Measurements from ENCODE around the gene NDST4. TPM values are rescaled to one million over a fixed set of nuclear protein-coding genes. Genes with fewer than 3 reads are reported as not detected.

The NDST4 gene
- total and polyA plus RNA-seq, 7 experiments from 2014 or later, result not detected

DNA sequence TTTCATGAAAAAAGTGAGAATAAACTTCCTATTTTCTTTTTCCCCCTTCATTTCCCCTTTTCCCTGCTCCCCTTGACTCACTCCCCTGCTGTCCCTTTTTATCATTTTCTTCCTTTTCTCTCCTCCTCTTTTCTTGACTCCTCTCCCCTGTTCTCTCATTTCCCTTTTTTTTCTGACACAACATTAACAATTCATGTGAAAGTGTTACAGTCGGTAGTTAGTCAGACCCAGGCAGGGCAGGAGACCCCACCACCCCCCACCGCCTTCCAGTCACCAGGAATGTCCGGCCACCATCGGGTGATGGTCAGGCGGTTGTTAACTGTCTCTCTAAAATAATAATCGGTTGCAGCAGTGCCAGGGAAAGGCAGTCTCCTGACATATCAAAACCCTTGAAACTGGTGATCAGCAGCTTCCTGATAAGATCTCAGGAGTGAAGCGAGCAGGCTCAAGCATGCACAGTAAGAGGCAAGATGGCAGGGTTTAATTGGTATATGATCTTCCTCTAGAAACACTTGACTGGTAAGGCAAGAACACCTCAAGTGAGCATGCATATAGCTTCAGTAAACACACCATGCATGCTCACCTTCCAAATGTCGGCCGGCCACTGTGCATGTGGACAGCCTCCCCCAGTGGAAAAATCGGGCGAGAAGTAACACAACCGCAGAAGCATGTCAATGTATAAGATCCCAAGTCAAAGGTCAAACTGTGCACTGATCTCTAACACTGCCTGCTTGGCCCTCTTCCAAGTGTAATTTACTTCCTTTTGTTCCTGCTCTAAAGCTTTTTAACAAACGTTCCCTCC lies 191.4 kb downstream of the NDST4 start:
- POLR2A ChIA-PET, result no interaction called here
- H3K9me3 Mint-ChIP-seq, result peaks cover 0 to 16% (median 0%) of the 10 kb centered on the region in 11 donors
- Histone ChIP-seq H3K4me3 (ENCODE audit: low read length) (no peak overlapping the region), H3K36me3 (ENCODE audit: control insufficient read depth in 2 of 3, insufficient read depth in 3 of 3, low read length in 3 of 3) (no peaks in the 10 kb centered on the region), H3K27me3 (ENCODE audit: control insufficient read depth in 2 of 2, insufficient read depth in 2 of 2, low read length in 2 of 2) (no peaks in the 10 kb centered on the region), H3K27ac (ENCODE audit: low read depth, low read length) (no peak overlapping the region), H3K9me3 (ENCODE audit: control insufficient read depth in 2 of 3, low read length in 3 of 3) (no peaks in the 10 kb centered on the region), H3K4me1 (ENCODE audit: control insufficient read depth in 2 of 2, insufficient read depth in 2 of 2, low read length in 2 of 2) (no peaks in the 10 kb centered on the region)
- no peaks in the 10 kb centered on the region for H3K27me3 Mint-ChIP-seq
- H3K4me3 Mint-ChIP-seq, result no peak overlapping the region
- CTCF ChIA-PET, result no interaction called here
- no peaks in the 10 kb centered on the region for H3K36me3 Mint-ChIP-seq
- no peaks in the 10 kb centered on the region for H3K4me1 Mint-ChIP-seq
- ATAC-seq (no peak), DNase-seq (no peak)
- no peak overlapping the region for H3K27ac Mint-ChIP-seq
- intact Hi-C loops (cut with micrococcal nuclease), result no loop called here

GRCh38 chr4:114921191-114921590 lies 192.2 kb downstream of the NDST4 start:
- intact Hi-C loops (cut with micrococcal nuclease), result no loop called here
- Mint-ChIP-seq H3K27ac (no peak overlapping the region), H3K4me3 (no peak overlapping the region), H3K27me3 (no peaks in the 10 kb centered on the region), H3K36me3 (no peaks in the 10 kb centered on the region), H3K9me3 (peaks cover 0 to 16% (median 0%) of the 10 kb centered on the region in 11 donors), H3K4me1 (no peaks in the 10 kb centered on the region)
- Histone ChIP-seq H3K4me1 (ENCODE audit: control insufficient read depth in 2 of 2, insufficient read depth in 2 of 2, low read length in 2 of 2) (no peaks in the 10 kb centered on the region), H3K27me3 (ENCODE audit: control insufficient read depth in 2 of 2, insufficient read depth in 2 of 2, low read length in 2 of 2) (no peaks in the 10 kb centered on the region), H3K27ac (ENCODE audit: low read depth, low read length) (no peak overlapping the region), H3K4me3 (ENCODE audit: low read length) (no peak overlapping the region), H3K36me3 (ENCODE audit: control insufficient read depth in 2 of 3, insufficient read depth in 3 of 3, low read length in 3 of 3) (no peaks in the 10 kb centered on the region), H3K9me3 (ENCODE audit: control insufficient read depth in 2 of 3, low read length in 3 of 3) (no peaks in the 10 kb centered on the region)
- CTCF ChIA-PET, result no interaction called here
- no peak for DNase-seq
- ATAC-seq, result no peak
- POLR2A ChIA-PET, result no interaction called here

DNA sequence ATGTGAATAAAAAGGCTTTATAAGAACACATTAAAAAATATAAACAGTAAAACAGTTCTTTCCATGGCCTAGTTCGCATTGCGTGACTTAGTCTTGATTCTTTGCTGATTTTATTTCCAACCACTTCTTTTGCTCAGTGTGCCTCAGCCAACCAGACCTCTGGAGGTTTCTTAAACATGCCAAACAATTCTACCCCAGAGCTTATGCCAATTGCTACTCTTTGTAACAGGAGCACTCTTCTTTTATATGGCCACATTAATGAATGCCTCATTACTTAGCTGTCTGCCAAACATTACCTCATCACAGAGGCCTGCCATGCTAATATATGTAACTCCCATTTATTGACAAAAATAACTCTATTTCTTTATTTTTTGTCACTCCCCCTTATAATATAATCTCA lies 202.3 kb downstream of the NDST4 start:
- Histone ChIP-seq H3K4me1 (ENCODE audit: control insufficient read depth in 2 of 2, insufficient read depth in 2 of 2, low read length in 2 of 2) (no peaks in the 10 kb centered on the region), H3K27ac (ENCODE audit: low read depth, low read length) (no peak overlapping the region), H3K9me3 (ENCODE audit: control insufficient read depth in 2 of 3, low read length in 3 of 3) (no peaks in the 10 kb centered on the region), H3K36me3 (ENCODE audit: control insufficient read depth in 2 of 3, insufficient read depth in 3 of 3, low read length in 3 of 3) (no peaks in the 10 kb centered on the region), H3K4me3 (ENCODE audit: low read length) (no peak overlapping the region), H3K27me3 (ENCODE audit: control insufficient read depth in 2 of 2, insufficient read depth in 2 of 2, low read length in 2 of 2) (no peaks in the 10 kb centered on the region)
- H3K36me3 Mint-ChIP-seq, result no peaks in the 10 kb centered on the region
- no peak overlapping the region for H3K27ac Mint-ChIP-seq
- ATAC-seq (no peak), DNase-seq (no peak)
- no peak overlapping the region for H3K4me3 Mint-ChIP-seq
- no peaks in the 10 kb centered on the region for H3K27me3 Mint-ChIP-seq
- H3K9me3 Mint-ChIP-seq, result peaks cover 0 to 8% (median 0%) of the 10 kb centered on the region in 11 donors
- no peaks in the 10 kb centered on the region for H3K4me1 Mint-ChIP-seq
- intact Hi-C loops (cut with micrococcal nuclease), result no loop called here
- ChIA-PET CTCF (no interaction called here), POLR2A (no interaction called here)

DNA sequence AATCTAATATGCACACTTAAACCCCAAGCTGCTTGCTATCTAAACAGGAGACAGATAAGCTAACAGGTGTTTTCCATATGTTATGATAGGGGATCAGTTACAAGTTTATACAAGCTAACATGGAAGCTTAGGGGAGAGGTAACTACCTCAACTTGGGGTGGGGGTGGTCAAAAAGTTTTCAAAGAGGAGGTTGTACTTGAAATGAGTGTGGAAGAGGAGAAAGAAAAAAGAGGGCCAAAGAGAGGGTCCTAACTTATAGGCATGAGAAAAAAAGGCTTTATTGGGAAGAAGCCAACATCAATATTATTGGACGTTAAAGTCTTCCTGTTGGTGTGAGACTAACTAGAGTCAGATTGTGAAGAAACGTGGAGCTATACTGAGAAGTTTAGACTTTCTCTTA lies 205.9 kb downstream of the NDST4 start:
- POLR2A ChIA-PET, result no interaction called here
- DNase-seq, result no peak
- Mint-ChIP-seq H3K27ac (no peak overlapping the region), H3K4me1 (no peaks in the 10 kb centered on the region), H3K4me3 (no peak overlapping the region), H3K27me3 (no peaks in the 10 kb centered on the region), H3K36me3 (no peaks in the 10 kb centered on the region), H3K9me3 (peaks cover 0 to 11% (median 0%) of the 10 kb centered on the region in 11 donors)
- H3K36me3 ChIP-seq (ENCODE audit: control insufficient read depth in 2 of 3, insufficient read depth in 3 of 3, low read length in 3 of 3), result no peaks in the 10 kb centered on the region
- no peak overlapping the region for H3K4me3 ChIP-seq (ENCODE audit: low read length)
- no peaks in the 10 kb centered on the region for H3K4me1 ChIP-seq (ENCODE audit: control insufficient read depth in 2 of 2, insufficient read depth in 2 of 2, low read length in 2 of 2)
- no peak for ATAC-seq
- H3K27me3 ChIP-seq (ENCODE audit: control insufficient read depth in 2 of 2, insufficient read depth in 2 of 2, low read length in 2 of 2), result no peaks in the 10 kb centered on the region
- no peaks in the 10 kb centered on the region for H3K9me3 ChIP-seq (ENCODE audit: control insufficient read depth in 2 of 3, low read length in 3 of 3)
- CTCF ChIA-PET, result no interaction called here
- no peak overlapping the region for H3K27ac ChIP-seq (ENCODE audit: low read depth, low read length)
- intact Hi-C loops (cut with micrococcal nuclease), result no loop called here

DNA sequence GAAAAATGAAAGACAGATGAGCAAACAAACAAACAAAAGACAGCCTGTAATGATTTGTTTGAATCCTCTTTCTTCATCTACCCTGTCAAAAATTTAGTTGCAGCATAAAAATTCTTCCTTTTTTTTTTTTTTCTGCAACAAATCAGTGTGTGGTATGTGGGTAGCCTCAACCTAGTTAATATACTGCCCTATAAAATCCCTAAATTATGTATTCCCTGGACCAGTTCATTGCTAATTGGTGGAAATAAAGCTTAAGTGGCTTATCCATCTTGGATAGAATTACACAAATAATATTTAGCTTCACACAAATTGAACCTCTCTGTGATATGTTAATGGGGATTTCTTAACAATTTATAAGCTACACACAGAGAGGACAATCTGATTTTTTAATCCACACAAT lies 208.4 kb downstream of the NDST4 start:
- no peak overlapping the region for H3K4me3 Mint-ChIP-seq

DNA sequence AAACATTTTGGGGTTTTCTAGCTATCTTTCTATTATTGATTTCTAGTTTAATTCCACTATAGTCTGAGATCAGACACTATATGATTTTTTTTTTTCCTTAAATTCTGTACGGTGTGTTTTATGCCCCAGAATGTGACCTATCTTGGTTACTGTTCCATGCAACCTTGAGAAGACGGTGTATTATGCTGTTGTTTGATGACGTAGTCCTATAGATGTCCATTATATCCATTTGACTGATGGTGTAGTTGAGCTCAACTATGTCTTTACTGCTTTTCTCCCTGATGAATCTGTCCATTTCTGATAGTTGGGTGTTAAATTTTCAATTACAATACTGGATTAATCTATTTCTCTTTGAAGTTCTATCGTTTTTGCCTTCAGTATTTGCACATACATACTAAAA lies 212.5 kb downstream of the NDST4 start:
- no peak for ATAC-seq
- H3K9me3 Mint-ChIP-seq, result peaks cover 0 to 6% (median 0%) of the 10 kb centered on the region in 11 donors
- CTCF ChIA-PET, result interaction anchor here (0.7 kb wide), 1 partner anchor 256 kb away, joined by 5 read pairs; no protein-coding TSS in a partner anchor

More for the DNA sequence above, 208.4 kb downstream of the NDST4 start:
- ChIA-PET POLR2A (no interaction called here), CTCF (no interaction called here)
- no peaks in the 10 kb centered on the region for H3K9me3 ChIP-seq (ENCODE audit: control insufficient read depth in 2 of 3, low read length in 3 of 3)
- Mint-ChIP-seq H3K27ac (no peak overlapping the region), H3K9me3 (peaks cover 0 to 14% (median 0%) of the 10 kb centered on the region in 11 donors), H3K36me3 (no peaks in the 10 kb centered on the region), H3K4me1 (no peaks in the 10 kb centered on the region), H3K27me3 (no peaks in the 10 kb centered on the region)
- H3K4me3 ChIP-seq (ENCODE audit: low read length), result no peak overlapping the region
- intact Hi-C loops (cut with micrococcal nuclease), result no loop called here
- ATAC-seq, result no peak
- H3K27ac ChIP-seq (ENCODE audit: low read depth, low read length), result no peak overlapping the region
- H3K36me3 ChIP-seq (ENCODE audit: control insufficient read depth in 2 of 3, insufficient read depth in 3 of 3, low read length in 3 of 3), result no peaks in the 10 kb centered on the region
- H3K27me3 ChIP-seq (ENCODE audit: control insufficient read depth in 2 of 2, insufficient read depth in 2 of 2, low read length in 2 of 2), result no peaks in the 10 kb centered on the region
- DNase-seq, result no peak
- H3K4me1 ChIP-seq (ENCODE audit: control insufficient read depth in 2 of 2, insufficient read depth in 2 of 2, low read length in 2 of 2), result no peaks in the 10 kb centered on the region

DNA sequence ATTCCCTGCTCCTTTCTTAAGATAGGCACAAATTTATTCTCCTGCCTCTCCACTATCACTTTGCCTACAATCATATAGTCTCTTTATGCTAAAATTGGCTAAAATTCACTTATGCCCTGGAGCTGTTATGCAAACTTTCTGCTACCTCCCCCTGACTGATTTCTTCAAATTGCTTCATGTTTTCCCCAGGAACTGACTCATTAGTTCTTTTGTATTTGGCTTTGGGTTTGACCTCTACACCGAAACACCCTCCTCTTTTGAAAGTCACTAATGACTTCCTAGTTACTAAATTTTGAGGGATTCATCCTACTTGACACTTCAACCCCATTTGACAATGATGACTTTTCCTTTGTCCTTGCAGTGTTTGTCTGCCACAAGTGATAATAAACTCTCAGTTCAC lies 222.6 kb downstream of the NDST4 start:
- no peaks in the 10 kb centered on the region for H3K4me1 Mint-ChIP-seq

More for the DNA sequence above, 212.5 kb downstream of the NDST4 start:
- Histone ChIP-seq H3K4me3 (ENCODE audit: low read length) (no peak overlapping the region), H3K9me3 (ENCODE audit: control insufficient read depth in 2 of 3, low read length in 3 of 3) (no peaks in the 10 kb centered on the region), H3K27ac (ENCODE audit: low read depth, low read length) (no peak overlapping the region), H3K4me1 (ENCODE audit: control insufficient read depth in 2 of 2, insufficient read depth in 2 of 2, low read length in 2 of 2) (no peaks in the 10 kb centered on the region), H3K36me3 (ENCODE audit: control insufficient read depth in 2 of 3, insufficient read depth in 3 of 3, low read length in 3 of 3) (no peaks in the 10 kb centered on the region), H3K27me3 (ENCODE audit: control insufficient read depth in 2 of 2, insufficient read depth in 2 of 2, low read length in 2 of 2) (no peaks in the 10 kb centered on the region)
- POLR2A ChIA-PET, result no interaction called here
- H3K36me3 Mint-ChIP-seq, result no peaks in the 10 kb centered on the region
- H3K27ac Mint-ChIP-seq, result no peak overlapping the region
- intact Hi-C loops (cut with micrococcal nuclease), result no loop called here
- no peaks in the 10 kb centered on the region for H3K4me1 Mint-ChIP-seq
- no peak overlapping the region for H3K4me3 Mint-ChIP-seq
- no peaks in the 10 kb centered on the region for H3K27me3 Mint-ChIP-seq
- no peak for DNase-seq

More for the DNA sequence above, 222.6 kb downstream of the NDST4 start:
- no peak overlapping the region for H3K27ac ChIP-seq (ENCODE audit: low read depth, low read length)
- no peaks in the 10 kb centered on the region for H3K9me3 ChIP-seq (ENCODE audit: control insufficient read depth in 2 of 3, low read length in 3 of 3)
- Mint-ChIP-seq H3K27ac (no peak overlapping the region), H3K9me3 (peaks cover 0 to 13% (median 0%) of the 10 kb centered on the region in 11 donors), H3K36me3 (no peaks in the 10 kb centered on the region), H3K4me3 (no peak overlapping the region), H3K27me3 (no peaks in the 10 kb centered on the region)
- H3K4me1 ChIP-seq (ENCODE audit: control insufficient read depth in 2 of 2, insufficient read depth in 2 of 2, low read length in 2 of 2), result no peaks in the 10 kb centered on the region
- no peak for ATAC-seq
- no peaks in the 10 kb centered on the region for H3K27me3 ChIP-seq (ENCODE audit: control insufficient read depth in 2 of 2, insufficient read depth in 2 of 2, low read length in 2 of 2)
- CTCF ChIA-PET, result no interaction called here
- POLR2A ChIA-PET, result no interaction called here
- DNase-seq, result no peak
- no peak overlapping the region for H3K4me3 ChIP-seq (ENCODE audit: low read length)
- intact Hi-C loops (cut with micrococcal nuclease), result no loop called here
- no peaks in the 10 kb centered on the region for H3K36me3 ChIP-seq (ENCODE audit: control insufficient read depth in 2 of 3, insufficient read depth in 3 of 3, low read length in 3 of 3)
